ENCODE measurements around the gene EPS8. TPM values are rescaled to one million over a fixed set of nuclear protein-coding genes. Genes with fewer than 3 reads are reported as not detected.

EPS8 gene
- 35.3 and 36.1 TPM in 2 replicates for total RNA-seq

DNA sequence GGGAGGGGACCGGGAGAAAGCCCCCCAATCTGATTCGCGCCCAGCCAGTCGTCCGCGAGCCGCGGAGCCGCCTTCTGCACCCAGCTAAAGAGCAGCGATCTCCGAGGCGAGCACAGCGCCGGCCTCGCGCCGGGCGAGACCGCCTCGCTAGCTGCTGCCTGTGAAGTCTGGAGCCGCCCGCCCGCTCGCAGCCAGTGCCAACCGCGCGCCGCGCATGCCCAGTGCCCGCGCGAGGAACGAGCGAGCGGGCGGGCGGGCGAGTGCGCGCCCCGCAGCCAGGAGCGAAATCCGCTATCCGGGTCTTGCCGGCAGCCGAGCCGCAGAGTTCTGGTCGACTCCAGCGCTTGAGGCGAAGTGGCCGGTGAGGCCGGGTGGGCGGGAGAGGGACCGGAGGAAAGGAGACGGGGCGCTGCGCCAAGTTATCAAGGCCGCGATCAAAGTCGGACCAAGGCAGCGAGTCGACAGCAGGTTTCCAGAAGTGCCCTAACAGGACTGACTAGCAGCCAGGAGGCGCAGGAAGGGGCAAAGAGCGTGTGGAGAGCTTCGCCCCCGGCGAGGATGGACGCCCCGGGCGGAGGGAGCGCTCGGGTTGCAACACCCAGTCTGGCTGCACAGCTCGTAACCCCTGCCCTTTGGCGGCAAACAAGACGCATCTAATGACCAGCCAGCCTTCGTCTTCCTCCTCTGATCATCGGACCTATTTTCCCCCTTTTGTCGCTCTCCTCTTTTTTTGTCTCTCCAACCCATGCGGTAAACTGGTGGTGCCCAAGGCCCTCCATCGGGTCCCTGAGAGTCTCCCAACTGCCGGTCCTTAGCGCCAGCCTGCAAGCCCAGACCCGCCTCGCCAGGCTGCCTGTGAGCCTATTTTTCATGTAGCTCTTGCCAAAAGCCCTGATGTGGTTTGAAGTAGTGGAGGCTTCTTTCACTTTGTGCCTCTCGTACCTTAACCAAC, at the start of gene EPS8:
Gene EPS8 (minus strand): TSS at position 169 of the 952 bp plus-strand sequence. CDS start 106,437 bp downstream, outside the sequence.
- TF ChIP-seq, protein P1, sequence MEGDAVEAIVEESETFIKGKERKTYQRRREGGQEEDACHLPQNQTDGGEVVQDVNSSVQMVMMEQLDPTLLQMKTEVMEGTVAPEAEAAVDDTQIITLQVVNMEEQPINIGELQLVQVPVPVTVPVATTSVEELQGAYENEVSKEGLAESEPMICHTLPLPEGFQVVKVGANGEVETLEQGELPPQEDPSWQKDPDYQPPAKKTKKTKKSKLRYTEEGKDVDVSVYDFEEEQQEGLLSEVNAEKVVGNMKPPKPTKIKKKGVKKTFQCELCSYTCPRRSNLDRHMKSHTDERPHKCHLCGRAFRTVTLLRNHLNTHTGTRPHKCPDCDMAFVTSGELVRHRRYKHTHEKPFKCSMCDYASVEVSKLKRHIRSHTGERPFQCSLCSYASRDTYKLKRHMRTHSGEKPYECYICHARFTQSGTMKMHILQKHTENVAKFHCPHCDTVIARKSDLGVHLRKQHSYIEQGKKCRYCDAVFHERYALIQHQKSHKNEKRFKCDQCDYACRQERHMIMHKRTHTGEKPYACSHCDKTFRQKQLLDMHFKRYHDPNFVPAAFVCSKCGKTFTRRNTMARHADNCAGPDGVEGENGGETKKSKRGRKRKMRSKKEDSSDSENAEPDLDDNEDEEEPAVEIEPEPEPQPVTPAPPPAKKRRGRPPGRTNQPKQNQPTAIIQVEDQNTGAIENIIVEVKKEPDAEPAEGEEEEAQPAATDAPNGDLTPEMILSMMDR (IDR thresholded peaks at IDR 0.05; ENCODE audit: insufficient read depth, low read length, severe bottlenecking), result peak; percentile 26
- H3K4me3 ChIP-seq (ENCODE audit: low read depth, low read length), result peak within 1 kb of the TSS; percentile 90
- H3K27me3 ChIP-seq (ENCODE audit: control insufficient read depth, insufficient read depth, low read length), result no peaks in the 10 kb centered on the region
- DNase-seq (ENCODE audit: low read depth) (peak; percentile 64), FAIRE-seq (no peak)
- H3K36me3 ChIP-seq (ENCODE audit: control insufficient read depth, insufficient read depth, low read length), result no peaks in the 10 kb centered on the region

DNA sequence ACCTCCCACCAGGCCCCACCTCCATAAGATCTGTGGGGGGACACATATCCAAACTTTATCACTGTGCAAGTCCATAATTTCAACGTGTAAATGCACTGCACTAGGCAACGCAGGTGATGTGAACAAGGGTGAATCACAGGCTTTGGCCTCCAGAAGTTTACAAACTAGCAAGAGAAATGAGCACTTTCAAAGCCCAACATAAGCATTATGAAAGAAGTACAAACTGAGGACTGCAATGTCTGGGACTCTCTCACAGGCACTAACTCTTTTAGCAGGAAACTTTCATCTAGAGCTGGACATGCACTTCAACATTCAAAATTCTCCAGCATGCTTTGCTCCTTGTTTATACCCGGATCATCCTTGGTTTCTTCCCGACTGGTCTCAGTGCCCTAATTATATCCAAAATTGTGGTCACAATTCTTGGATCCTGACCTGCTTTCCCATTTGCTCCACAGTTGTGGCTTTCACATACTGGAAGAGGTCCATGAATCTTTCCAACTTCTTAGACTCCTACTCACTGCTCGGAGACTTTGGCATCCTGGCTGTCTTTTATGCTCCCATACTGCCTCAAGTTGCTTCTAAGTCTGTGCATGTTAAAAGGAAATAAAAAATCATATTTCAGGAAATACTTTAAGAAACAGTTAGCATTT, 48.1 kb upstream of the EPS8 start:
- DNase-seq (ENCODE audit: low read depth), result no peak
- Histone ChIP-seq H3K36me3 (ENCODE audit: control insufficient read depth, insufficient read depth, low read length) (no peaks in the 10 kb centered on the region), H3K4me3 (ENCODE audit: low read depth, low read length) (no peak overlapping the region), H3K27me3 (ENCODE audit: control insufficient read depth, insufficient read depth, low read length) (no peaks in the 10 kb centered on the region)
- no peak for FAIRE-seq
- TF ChIP-seq, protein P1 (IDR thresholded peaks at IDR 0.05; ENCODE audit: insufficient read depth, low read length, severe bottlenecking), result no peak

DNA sequence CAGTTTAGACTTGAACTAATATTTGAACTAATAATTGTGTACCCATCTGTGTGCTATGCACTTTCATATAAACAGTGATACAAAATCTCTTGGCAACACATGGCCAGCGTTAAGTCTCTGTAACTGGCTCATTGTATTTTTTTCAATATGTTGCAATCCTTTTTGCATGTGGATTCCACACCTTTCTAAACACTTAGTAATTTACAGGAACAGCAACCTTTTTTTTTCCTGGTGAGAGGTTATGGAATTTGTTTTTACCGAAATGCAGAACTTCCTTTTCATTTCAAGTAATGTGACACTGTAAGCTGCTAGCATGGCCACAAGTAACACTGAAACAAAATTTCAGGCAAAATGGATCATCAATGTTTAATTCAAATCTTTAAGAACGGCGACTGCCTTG, 45.4 kb upstream of the EPS8 start:
- no peak for FAIRE-seq
- DNase-seq (ENCODE audit: low read depth), result peak; percentile 78
- TF ChIP-seq, protein P1 (IDR thresholded peaks at IDR 0.05; ENCODE audit: insufficient read depth, low read length, severe bottlenecking), result no peak
- no peak overlapping the region for H3K4me3 ChIP-seq (ENCODE audit: low read depth, low read length)
- no peaks in the 10 kb centered on the region for H3K27me3 ChIP-seq (ENCODE audit: control insufficient read depth, insufficient read depth, low read length)
- no peaks in the 10 kb centered on the region for H3K36me3 ChIP-seq (ENCODE audit: control insufficient read depth, insufficient read depth, low read length)

DNA sequence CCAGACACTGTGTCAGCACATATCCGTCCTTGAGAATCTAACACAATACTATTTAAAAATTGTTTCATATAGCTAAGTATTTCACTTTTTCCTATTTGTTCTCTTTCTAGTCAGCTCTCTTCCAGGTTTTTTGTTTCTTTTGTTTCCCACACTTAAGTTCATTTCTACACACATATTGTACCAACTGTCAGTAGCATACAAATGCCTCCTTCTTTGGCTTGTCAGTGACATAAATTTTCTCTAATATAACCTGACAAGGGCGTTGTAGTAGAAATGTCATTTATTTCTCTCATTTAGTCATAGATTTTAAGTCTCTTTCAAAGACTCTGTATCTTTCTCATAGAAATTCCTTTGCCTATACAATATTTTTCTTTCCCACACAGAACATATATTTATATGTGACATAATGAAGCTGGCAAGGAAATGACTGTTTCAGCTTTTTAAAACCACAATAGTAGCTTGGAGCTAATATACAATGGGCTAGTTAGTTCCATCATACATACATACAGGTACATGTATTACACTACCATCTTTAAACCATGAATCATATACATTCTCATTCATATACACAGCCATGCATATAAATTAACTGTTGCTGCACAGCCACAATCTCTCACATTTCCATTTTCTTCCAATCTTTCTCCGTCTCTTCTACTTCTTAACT, 42.3 kb upstream of the EPS8 start:
- H3K27me3 ChIP-seq (ENCODE audit: control insufficient read depth, insufficient read depth, low read length), result no peaks in the 10 kb centered on the region
- FAIRE-seq (no peak), DNase-seq (ENCODE audit: low read depth) (peak; percentile 44)
- TF ChIP-seq, protein P1 (IDR thresholded peaks at IDR 0.05; ENCODE audit: insufficient read depth, low read length, severe bottlenecking), result no peak
- H3K36me3 ChIP-seq (ENCODE audit: control insufficient read depth, insufficient read depth, low read length), result no peaks in the 10 kb centered on the region
- H3K4me3 ChIP-seq (ENCODE audit: low read depth, low read length), result no peak overlapping the region

DNA sequence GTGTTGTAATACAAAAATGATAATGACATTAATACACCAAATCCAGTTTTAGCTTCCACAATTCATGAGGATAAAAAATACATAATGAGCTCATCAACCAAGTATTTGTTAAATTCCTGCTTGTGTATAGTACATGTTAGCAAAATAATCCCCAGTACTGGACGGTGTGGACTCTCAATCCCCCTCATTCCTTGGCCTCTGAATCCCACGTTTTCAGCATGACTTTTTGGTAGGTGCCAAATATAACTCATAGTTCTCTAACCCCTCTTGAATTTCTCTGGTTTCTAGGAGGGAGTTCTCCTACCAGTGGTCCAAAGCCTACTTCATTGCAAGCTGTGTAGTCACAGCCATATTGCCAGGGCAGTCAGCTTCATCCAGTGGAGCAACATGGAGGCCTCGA, 41.4 kb upstream of the EPS8 start:
- DNase-seq (ENCODE audit: low read depth), result peak; percentile 33
- Histone ChIP-seq H3K4me3 (ENCODE audit: low read depth, low read length) (no peak overlapping the region), H3K36me3 (ENCODE audit: control insufficient read depth, insufficient read depth, low read length) (no peaks in the 10 kb centered on the region), H3K27me3 (ENCODE audit: control insufficient read depth, insufficient read depth, low read length) (no peaks in the 10 kb centered on the region)
- FAIRE-seq, result no peak
- TF ChIP-seq, protein P1 (IDR thresholded peaks at IDR 0.05; ENCODE audit: insufficient read depth, low read length, severe bottlenecking), result no peak
